Neural progenitor cell (in vitro differentiated cells): ENCODE results near the gene CACNA1C.

Experiments used
- EZH2phosphoT487 ChIP-seq: fragments of 200-600 bp; sonication (generic); IDR thresholded peaks from 2 replicates; pipeline ENCODE4 v1.6.1; 2017; ENCODE audit warnings: antibody characterized with exemption
- TF ChIP-seq, protein P1 (sequence below): fragments of 200-600 bp; sonication (generic); IDR thresholded peaks from 2 replicates; pipeline ENCODE4 v1.5.1; 2017; ENCODE audit warnings: antibody characterized with exemption, mild to moderate bottlenecking

DNA sequence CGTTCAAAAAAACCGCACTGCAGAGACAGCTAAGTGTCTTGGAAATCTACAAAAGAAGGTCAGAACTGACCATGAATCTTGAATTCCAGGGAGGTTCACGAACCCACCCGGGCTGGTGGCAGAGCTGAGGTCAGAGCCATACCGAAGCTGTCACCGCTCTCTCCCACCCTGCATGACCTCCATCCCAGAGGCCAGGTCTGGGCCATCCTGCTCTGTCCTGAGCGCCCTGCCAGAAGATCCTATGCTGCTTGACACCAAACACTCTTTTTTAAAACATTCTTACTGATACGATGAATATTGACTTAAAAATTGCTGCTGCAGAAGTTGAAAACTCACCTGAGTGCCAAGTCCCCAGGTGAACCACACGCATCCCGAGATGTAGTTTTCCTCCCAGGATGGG, 412.9 kb downstream of the CACNA1C start:
- TF ChIP-seq, protein P1, sequence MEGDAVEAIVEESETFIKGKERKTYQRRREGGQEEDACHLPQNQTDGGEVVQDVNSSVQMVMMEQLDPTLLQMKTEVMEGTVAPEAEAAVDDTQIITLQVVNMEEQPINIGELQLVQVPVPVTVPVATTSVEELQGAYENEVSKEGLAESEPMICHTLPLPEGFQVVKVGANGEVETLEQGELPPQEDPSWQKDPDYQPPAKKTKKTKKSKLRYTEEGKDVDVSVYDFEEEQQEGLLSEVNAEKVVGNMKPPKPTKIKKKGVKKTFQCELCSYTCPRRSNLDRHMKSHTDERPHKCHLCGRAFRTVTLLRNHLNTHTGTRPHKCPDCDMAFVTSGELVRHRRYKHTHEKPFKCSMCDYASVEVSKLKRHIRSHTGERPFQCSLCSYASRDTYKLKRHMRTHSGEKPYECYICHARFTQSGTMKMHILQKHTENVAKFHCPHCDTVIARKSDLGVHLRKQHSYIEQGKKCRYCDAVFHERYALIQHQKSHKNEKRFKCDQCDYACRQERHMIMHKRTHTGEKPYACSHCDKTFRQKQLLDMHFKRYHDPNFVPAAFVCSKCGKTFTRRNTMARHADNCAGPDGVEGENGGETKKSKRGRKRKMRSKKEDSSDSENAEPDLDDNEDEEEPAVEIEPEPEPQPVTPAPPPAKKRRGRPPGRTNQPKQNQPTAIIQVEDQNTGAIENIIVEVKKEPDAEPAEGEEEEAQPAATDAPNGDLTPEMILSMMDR, result no peak
- TF ChIP-seq EZH2phosphoT487, result no peak
